GM21723 (cell line): Measurements from ENCODE around the gene AICDA.
"Not testable (repeated sequence)": the region's sequence is repeated elsewhere in the genome, so short reads cannot be mapped to it uniquely, and the experiment has no call there.

Source experiments
- ATAC-seq: cut with Tn5 transposase; IDR thresholded peaks from one replicate; pipeline ENCODE4 v1.9.1; 2021; ENCODE audit warnings: mild to moderate bottlenecking, moderate library complexity; ENCODE audit not compliant: unreplicated experiment

Gene AICDA

DNA sequence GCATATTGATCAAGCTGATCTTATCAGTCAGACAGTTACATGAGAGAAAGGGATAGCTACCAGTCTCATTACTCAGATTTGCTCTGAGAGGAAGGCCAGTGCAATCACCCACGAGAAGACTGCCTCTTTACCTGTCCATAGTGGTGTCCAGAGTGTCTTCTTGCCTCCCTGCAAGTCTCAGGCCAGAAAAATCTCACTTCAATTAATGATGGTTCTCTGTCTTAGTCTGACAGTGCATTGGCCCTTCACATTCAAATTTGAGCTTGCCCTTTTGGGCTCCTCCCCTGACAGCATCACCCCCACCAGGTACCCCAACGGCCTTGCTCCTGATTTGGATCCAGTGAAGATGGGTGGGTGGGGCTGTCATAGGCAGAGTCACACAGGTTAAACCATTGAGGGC lies at the start of gene AICDA:
Gene AICDA, minus strand, starts transcription at position 231 of the 400 bp plus-strand sequence. Its CDS starts 92 bp downstream, at position 139.
- ATAC-seq = no peak

DNA sequence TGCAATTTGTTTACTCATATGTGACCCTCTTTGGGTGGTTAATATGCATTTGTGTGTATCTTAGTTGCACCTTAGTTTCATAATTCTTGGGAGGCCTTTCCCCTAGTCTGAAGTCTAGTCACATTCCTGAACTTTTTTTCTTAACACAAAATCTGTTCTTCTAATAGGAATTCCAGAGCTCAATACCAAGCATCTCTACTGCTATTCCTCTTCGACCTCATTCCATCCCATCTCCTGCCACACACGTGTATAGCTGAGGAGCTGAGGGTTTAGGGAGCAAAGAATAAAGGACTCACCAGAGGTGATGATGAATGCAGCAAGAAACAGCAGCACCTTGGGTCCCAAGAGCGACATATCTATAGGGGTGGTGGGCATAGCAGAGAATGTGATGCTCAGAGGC lies 49.1 kb upstream of the AICDA start:
- no peak for ATAC-seq

DNA sequence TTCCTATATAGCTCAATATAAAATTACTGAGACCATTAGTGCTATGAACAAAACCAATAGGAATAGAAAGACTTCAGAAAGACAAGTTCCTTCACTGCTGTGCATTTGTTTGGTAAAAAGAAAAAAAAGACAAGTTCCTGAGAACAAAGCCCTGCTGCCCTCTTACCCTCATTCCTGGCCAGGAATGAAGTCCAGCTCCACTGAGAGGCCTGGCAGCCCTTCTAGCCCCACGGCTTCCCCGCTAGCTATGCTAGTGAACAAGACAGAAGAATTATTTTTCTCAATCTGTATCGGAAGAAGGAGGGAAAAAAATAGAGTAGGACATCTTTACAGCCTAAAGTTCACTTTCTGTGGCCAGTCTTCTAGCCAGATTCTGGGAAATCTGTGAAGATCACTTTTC lies 48.4 kb upstream of the AICDA start:
- ATAC-seq = no peak

DNA sequence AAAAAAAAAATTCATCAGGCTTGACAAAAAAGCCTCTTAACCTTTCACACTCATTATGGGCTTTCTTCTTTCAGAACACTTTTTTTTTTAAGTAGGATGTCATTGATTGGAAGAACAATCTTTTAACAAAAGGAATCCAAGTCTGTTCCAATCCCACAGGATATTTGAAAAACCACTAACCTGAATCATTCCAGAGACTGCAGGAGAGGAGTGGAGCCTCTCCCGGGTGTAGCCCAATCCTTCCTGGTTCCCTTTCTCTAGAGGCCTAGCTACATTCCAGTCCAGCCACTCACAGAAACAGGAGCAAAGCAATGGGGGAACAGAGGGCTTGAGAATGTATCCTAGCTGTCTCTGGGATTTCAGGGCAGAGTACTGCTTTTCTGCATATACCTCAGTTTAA lies 45.7 kb upstream of the AICDA start:
- ATAC-seq = no peak

DNA sequence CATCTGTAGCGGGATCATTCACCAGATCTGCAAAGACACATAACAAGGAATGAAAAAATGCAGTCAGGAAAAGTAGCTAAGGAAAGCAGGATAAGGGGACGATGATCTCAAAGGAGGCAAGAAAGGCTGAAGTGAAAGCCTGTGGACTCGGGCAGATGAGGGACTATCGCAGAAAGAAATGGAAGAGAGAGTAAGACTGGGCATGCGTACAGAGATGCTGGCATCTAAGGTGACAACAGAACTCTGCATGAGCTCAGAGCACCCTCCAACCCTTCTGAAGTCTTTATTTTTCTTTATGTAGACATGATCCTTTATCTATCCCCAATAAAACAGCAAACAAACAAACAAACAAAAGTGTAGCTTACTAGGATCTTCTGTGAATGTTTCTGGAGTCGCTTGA lies 42.8 kb upstream of the AICDA start:
- ATAC-seq = no peak

DNA sequence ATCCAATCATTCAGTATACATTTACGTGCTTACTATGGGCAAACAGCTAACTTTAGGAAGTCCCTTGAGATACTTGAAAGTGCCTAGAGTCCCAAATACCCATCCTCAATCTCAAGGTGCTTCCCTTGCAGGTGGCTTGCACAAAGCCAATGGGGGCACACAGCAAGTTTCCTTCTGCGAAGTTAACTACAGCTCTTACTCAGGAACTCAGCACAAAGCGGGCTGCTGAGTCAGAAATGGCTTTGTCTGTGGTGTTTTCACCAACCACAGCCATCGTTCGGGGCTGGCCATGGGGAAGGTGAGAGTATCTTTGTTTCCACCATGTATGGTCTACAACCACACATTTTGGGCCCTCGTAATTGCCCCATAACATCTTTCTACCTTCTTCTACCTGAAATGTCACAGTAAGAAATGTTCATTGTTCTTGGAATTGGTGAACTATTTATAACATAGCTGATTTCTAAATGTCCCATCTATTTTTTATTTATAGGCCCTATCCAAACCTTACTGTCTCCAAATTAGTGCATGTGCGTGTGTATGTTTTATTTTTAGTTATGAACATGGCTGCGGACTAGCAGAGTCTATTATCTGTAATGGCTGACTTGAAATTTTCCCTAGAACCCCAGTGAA lies 36.0 kb upstream of the AICDA start:
- peak; percentile 75 for ATAC-seq

DNA sequence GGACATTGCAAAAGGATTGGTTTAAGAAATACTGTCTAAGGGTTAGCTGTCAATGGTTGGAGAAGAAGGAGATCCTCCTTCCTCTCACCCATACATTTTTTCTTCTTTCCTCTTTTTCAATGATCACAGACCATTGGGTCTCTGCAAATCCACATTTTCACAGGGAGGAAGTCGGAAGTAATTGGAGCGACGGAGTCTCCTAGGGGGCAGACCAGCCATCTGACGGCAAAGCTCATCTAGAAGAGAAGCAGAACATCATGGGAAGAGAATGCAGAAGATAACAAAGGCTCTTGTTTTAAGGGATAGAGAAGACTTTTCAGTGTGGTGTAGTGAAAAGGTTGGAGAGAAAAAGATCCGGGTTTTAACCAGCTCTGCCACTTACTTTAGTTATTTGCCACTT lies 35.3 kb upstream of the AICDA start:
- no peak for ATAC-seq

DNA sequence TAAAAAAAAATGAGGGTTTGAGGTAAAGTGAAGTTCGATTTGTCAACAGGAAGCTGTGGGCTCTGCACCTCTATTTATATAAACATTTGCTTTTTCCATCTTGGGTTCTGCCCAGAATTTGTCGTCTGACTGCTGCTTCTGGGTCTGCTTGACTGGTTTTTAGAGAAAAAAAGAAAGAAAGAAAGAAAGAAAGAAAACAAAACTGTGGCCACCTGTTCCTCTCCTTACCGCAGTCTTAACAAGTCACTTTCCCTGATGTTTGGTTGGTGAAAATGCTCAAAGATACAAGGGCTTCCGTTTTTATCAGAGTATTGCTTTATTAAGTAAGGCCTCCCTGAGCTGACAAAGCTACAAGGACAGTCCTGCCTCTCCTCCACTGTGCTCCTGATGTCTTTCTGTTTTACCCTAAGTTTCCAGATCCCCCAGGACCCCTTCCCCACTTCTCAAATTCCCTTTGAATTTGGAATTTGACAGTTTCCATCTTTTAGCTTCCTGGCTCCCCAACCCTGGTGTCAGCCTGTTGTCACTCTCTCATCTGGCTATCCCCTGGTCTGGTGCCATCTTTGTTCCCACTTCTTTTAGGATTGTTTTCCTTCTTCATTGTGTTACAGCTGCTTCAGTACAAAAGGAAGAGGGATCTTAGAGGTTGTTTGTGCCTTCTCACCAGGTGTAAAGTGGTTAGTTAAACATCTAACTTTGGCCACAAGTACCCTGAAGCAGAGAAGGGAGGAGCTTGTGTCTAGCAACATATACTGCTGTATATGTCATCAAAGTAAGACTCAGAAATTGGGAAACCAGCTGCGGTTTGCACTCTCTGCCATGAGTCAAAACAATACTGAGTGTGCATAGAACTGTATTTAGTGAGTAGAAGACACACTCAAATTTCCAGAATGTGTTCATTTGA lies 31.9 kb upstream of the AICDA start:
- peak; percentile 68 for ATAC-seq

DNA sequence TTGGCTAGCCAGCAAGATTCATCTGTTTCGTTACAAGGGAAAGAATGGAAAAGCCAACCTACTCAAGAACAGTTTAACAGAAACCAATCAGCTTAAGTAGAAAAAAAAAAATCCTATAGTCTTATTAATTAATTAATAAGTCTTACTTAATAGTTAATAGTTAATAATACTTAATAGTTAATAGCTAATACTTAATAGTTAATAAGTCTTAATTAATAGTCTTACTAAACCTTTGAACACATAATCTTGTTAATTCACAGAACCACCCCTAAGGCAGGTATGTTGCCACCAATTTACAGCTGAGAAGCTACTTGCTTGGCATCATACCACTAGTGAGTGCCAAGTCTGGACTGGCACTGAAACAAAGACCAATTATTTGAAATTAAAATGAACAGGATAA lies 30.1 kb upstream of the AICDA start:
- no peak for ATAC-seq

DNA sequence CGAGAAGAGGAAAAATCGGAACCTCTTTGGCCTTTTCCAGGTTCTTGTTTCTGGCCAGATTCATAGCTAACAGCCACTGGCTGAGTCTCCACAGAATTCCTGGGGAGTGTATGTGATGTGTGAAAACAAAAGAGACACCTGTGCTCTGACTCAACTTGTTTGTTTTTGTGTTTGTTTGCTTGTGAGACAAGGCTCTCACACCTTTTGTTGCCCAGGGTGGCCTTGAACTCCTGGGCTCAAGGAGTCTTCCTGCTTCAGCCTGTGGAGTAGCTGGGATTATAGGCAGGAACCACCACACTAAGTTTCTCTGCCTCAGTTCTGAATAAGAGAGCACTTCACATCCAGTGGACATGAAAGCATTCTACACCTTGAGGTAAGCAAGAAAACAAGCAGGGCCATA lies 27.3 kb upstream of the AICDA start:
- ATAC-seq = no peak

DNA sequence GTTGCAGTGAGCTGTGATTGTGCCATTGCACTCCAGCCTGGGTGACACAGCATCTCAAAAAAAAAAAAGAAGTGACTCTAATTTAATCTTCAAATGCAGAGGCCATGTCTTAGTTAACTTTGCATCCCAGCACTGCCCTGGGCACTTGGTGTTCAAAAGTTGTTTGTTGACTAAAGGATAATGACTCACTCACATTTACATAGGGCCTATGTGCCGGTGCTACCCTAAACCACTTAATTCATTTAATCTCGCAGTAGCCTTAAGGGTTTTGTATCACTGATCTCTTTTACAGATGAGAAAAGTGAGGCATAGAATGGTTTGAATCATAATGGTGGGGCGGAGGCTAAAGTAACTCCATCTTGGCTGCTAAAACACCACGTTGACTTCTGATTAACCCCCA lies 26.3 kb upstream of the AICDA start:
- ATAC-seq = no peak

DNA sequence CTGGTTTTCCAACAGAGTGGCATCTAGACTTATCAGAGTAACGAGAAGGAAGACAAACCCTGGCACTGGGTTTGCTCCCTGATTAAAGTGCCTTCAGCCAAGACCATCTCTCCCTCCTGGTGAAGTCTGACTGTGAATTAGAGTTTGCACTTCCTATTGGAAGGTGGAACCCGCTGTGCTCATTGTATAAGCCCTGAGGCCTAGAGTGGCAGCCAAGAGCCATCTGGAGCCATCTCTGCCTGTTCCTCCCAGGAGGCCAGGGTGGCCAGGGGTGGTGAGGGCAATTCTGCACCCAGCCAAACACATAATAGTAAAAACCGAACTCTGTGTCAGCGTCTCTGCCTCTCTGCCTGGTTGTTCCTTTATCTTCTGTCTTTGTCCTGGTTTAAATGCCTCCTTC lies 25.0 kb upstream of the AICDA start:
- no peak for ATAC-seq

DNA sequence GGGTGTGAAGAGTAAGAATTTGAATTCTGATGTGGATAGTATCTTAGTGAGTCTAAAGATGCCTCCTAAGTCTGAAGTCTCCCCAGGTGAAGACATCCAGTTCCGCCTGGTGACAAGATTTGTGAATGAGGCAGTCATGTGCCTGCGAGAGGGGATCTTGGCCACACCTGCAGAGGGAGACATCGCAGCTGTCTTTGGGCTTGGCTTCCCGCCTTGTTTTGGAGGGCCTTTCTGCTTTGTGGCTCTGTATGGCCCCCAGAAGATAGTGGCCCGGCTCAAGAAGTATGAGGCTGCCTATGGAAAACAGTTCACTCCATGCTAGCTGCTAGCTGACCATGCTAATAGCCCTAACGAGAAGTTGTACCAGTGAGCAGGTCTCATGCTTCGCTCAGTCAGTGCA lies 24.6 kb upstream of the AICDA start:
- no peak for ATAC-seq

DNA sequence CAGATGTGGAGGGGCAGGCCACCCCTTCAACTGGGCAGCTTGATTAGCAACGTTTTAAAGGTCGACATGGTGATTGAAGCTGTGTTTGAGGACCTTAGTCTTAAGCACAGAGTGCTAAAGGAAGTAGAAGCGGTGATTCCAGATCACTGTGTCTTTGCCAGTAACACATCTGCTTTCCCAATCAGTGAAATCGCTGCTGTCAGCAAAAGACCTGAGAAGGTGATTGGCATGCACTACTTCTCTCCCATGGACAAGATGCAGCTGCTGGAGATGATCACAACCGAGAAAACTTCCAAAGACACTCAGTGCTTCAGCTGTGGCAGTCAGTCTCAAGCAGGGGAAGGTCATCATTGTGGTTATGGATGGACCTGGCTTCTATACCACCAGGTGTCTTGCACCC lies 23.9 kb upstream of the AICDA start:
- no peak for ATAC-seq

DNA sequence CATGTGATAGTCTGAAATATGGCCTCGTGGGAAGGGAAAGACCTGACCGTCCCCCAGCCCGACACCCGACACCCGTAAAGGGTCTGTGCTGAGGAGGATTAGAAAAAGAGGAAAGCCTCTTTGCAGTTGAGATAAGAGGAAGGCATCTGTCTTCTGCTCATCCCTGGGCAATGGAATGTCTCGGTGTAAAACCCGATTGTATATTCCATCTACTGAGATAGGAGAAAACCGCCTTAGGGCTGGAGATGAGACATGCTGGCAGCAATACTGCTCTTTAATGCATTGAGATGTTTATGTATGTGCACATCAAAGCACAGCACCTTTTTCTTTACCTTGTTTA lies 23.3 kb upstream of the AICDA start:
- not testable (repeated sequence) for ATAC-seq

DNA sequence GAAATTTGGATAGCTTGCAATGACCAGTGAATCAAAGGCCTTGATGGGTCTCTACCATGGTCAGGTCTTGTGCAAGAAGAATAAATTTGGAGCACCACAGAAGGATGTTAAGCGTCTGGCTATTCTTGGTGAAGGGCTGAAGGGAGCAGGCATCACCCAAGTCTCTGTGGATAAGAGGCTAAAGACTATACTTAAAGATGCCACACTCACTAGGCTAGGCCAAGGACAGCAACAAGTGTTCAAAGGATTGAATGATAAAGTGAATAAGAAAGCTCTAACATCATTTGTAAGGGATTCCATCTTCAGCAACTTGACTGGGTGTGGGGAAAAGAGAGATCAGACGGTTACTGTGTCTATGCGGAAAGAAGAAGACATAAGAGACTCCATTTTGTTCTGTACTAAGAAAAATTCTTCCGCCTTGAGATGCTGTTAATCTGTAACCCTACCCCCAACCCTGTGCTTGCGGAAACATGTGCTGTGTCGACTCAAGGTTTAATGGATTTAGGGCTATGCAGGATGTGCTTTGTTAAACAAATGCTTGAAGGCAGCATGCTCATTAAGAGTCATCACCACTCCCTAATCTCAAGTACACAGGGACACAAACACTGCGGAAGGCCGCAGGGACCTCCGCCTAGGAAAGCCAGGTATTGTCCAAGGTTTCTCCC lies 22.8 kb upstream of the AICDA start:
- not testable (repeated sequence) for ATAC-seq

DNA sequence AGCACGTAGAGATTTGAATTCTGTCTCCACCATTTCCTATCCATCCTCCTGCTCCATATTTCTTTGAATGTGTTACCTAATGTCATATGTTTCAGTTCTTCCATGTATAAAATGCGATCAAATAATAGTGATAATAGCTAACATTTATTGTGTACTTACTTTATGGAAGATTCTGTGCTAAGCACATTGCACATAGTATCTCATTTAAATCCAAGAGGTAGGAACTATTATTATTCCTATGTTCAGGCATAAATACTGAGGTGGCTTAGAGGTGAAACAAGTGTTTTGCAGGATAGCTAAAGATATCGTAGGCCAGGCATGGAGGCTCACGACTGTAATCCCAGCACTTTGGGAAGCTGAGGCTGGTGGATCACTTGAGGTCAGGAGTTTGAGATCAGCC lies 17.5 kb upstream of the AICDA start:
- ATAC-seq = no peak

DNA sequence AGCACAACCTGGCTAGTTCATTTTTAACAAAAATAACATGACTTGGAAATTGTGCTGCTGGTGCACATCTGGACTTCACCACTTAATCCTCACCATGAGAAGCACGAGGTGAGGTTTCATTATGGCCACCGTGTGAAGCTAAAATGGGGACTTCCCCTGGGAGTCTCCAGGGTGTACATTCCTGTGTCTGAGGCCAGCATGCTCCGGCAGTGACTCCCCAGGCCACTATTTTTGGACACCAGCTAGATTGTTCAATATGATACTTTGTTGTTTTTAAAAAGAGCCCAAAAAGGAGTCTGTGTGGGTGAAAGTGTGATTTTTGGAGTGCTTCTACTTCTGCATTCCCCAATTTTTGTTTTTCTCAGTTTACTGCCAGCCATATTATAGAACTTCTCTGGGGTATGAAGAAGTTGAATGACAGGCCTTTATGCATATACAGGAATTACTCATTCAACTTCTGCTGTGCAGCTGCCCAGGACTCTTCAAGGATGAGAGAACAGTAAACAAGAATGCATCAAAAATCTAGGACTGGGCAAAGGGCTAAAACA lies 16.9 kb upstream of the AICDA start:
- ATAC-seq = peak; percentile 96

DNA sequence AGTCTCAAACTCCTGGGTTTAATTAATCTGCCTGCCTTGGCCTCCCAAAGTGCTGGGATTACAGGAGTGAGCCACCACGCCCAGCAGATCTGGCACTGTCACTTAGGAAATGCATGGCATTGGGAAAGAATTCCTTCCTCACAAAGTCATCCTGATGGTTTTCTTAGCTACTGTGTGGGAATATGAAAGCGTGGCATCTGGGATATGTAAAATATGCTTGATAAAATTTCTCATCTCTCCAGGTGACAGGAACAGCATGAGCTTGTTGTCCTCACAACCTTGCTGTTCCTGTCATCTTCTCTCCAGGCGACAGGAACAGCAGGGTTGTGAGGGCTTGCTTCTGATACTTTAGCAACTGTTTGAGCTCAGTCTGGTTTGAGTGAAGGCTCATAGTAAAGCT lies 16.1 kb upstream of the AICDA start:
- no peak for ATAC-seq

DNA sequence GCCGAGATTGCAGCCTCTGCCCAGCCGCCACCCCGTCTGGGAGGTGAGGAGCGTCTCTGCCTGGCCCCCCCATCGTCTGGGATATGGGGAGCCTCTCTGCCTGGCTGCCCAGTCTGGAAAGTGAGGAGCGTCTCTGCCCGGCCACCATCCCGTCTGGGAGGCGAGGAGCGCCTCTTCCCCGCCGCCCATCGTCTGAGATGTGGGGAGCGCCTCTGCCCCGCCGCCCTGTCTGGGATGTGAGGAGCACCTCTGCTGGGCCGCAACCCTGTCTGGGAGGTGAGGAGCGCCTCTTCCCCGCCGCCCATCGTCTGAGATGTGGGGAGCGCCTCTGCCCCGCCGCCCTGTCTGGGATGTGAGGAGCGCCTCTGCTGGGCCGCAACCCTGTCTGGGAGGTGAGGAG lies 12.1 kb upstream of the AICDA start:
- not testable (repeated sequence) for ATAC-seq

DNA sequence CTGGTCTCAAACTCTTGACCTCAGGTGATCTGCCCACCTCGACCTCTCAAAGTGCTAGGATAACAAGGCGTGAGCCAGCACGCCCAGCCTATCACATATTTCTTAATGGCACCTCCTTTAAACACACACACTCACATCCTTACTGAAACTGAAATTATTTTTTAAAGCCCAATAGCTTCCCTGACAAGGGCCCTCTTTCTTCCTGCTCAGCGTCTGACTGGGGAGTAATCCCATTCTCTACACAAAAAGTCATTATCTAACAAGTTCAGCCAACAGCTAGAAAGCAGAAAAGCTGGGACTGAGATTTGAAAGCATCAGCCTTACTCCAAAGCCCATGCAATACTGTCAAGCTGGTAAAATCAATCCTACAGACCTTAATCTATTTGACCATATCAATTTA lies 10.0 kb upstream of the AICDA start:
- ATAC-seq = no peak

DNA sequence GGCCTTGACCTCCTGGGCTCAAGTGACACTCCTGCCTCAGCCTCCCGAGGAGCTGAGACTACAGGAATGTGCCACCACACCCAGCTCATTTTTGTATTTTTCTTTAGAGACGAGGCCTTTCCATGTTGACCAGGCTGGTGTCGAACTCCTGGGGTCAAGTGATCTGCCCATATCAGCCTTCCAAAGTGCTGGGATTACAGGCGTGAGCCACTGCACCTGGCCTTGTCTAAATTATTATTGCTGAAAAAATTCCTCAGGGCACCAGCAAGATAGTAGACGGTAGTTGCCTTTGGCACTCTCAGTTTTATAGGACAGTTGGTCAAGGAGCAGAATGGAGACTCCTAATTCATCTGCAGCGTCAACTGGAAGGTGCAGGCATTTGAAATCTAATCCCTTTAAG lies 2.5 kb upstream of the AICDA start:
- ATAC-seq = no peak
